Trophoblast cell (in vitro differentiated cells and primary cell): ENCODE results near the gene CGB7.
"Not testable (repeated sequence)": the region's sequence is repeated elsewhere in the genome, so short reads cannot be mapped to it uniquely, and the experiment has no call there.

Experiments
- DNase-seq, 2 donors: peaks; one replicate each; pipeline ENCODE4 v3.0.0-alpha.2; 2016
- H2AFZ ChIP-seq: 2 replicates; pipeline ENCODE4 v1.6.1; 2013; ENCODE audit warnings: low read length, moderate library complexity, mild to moderate bottlenecking; ENCODE audit not compliant: insufficient read depth, poor library complexity
- H2AK5ac ChIP-seq: 2 replicates; pipeline ENCODE4 v1.6.1; 2013; ENCODE audit warnings: mild to moderate bottlenecking, low read length
- H2BK120ac ChIP-seq: 2 replicates; pipeline ENCODE4 v1.6.1; 2013; ENCODE audit warnings: low read length, mild to moderate bottlenecking, moderate library complexity; ENCODE audit not compliant: insufficient read depth, poor library complexity
- H2BK12ac ChIP-seq: 2 replicates; pipeline ENCODE4 v1.6.1; 2013; ENCODE audit warnings: mild to moderate bottlenecking, low read length, moderate library complexity
- H2BK5ac ChIP-seq: 2 replicates; pipeline ENCODE4 v1.6.1; 2013; ENCODE audit warnings: low read length, low read depth, moderate library complexity, mild to moderate bottlenecking; ENCODE audit not compliant: poor library complexity
- H3K14ac ChIP-seq: 2 replicates; pipeline ENCODE4 v1.6.1; 2013; ENCODE audit warnings: mild to moderate bottlenecking, low read length
- H3K18ac ChIP-seq: 2 replicates; pipeline ENCODE4 v1.6.1; 2013; ENCODE audit warnings: mild to moderate bottlenecking, low read length
- H3K23ac ChIP-seq: 2 replicates; pipeline ENCODE4 v1.6.1; 2013; ENCODE audit warnings: low read length
- H3K27ac ChIP-seq: 2 replicates; pipeline ENCODE4 v1.5.1; 2013; ENCODE audit warnings: low read depth, mild to moderate bottlenecking, inconsistent platforms, low read length, moderate library complexity
- H3K27me3 ChIP-seq: 2 replicates; pipeline ENCODE4 v1.6.1; 2013; ENCODE audit warnings: inconsistent platforms, mild to moderate bottlenecking, low read length, moderate library complexity; ENCODE audit not compliant: insufficient read depth
- H3K36me3 ChIP-seq, 2 experiments: 1 replicate in 1 of 2; 2 replicates in 1 of 2; pipeline ENCODE4 v1.6.1; 2013; ENCODE audit warnings: low read length in 2 of 2, mild to moderate bottlenecking in 2 of 2, moderate library complexity in 1 of 2; ENCODE audit not compliant: insufficient read depth in 2 of 2, control insufficient read depth in 1 of 2
- H3K4ac ChIP-seq: 2 replicates; pipeline ENCODE4 v1.6.1; 2013; ENCODE audit warnings: low read depth, mild to moderate bottlenecking, low read length, moderate library complexity
- H3K4me1 ChIP-seq, 2 experiments: 1 replicate in 1 of 2; 2 replicates in 1 of 2; pipeline ENCODE4 v1.6.1; 2013; ENCODE audit warnings: low read length in 2 of 2, mild to moderate bottlenecking in 2 of 2, moderate library complexity in 1 of 2; ENCODE audit not compliant: insufficient read depth in 2 of 2, control insufficient read depth in 1 of 2
- H3K4me2 ChIP-seq: 2 replicates; pipeline ENCODE4 v1.6.1; 2013; ENCODE audit warnings: inconsistent platforms, mild to moderate bottlenecking, low read length, moderate library complexity
- H3K4me3 ChIP-seq: 2 replicates; pipeline ENCODE4 v1.5.1; 2013; ENCODE audit warnings: mild to moderate bottlenecking, low read depth, low read length, inconsistent platforms
- H3K79me1 ChIP-seq: one replicate; pipeline ENCODE4 v1.6.1; 2013; ENCODE audit warnings: low read length
- H3K79me2 ChIP-seq: 2 replicates; pipeline ENCODE4 v1.6.1; 2013; ENCODE audit warnings: low read length, mild to moderate bottlenecking; ENCODE audit not compliant: control insufficient read depth, insufficient read depth, poor library complexity
- H3K9ac ChIP-seq: 2 replicates; pipeline ENCODE4 v1.6.1; 2013; ENCODE audit warnings: mild to moderate bottlenecking, low read length
- H3K9me3 ChIP-seq: 2 replicates; pipeline ENCODE4 v1.6.1; 2013; ENCODE audit warnings: low read depth, mild to moderate bottlenecking, control low read depth, inconsistent platforms, low read length; ENCODE audit not compliant: insufficient read depth
- H4K12ac ChIP-seq: 2 replicates; pipeline ENCODE4 v1.6.1; 2013; ENCODE audit warnings: low read depth, mild to moderate bottlenecking, low read length, moderate library complexity
- H4K8ac ChIP-seq: 2 replicates; pipeline ENCODE4 v1.6.1; 2013; ENCODE audit warnings: low read depth, mild to moderate bottlenecking, low read length, moderate library complexity
- H4K91ac ChIP-seq: one replicate; pipeline ENCODE4 v1.6.1; 2013; ENCODE audit warnings: low read depth, mild to moderate bottlenecking, low read length, moderate library complexity
- WGBS: extraction: QIAGEN DNeasy Blood & Tissue Kit; methylation state at CpG from one replicate; pipeline ENCODE4 v1.1.7; 2013; ENCODE audit warnings: missing lambda C conversion rate; ENCODE audit not compliant: insufficient read length, insufficient coverage; ENCODE audit errors: extremely low coverage; 5-methylcytosine and 5-hydroxymethylcytosine counted together

CGB7 gene

GRCh38 chr19:49024233-49024632 lies 33.3 kb downstream of the CGB7 start, which contains the start of gene CGB3:
Gene CGB3 (minus strand): TSS chr19:49024333. CDS start chr19:49023971, 362 bp downstream.
- not testable (repeated sequence) for H2BK120ac ChIP-seq, H2AK5ac ChIP-seq, H3K4me2 ChIP-seq, H3K79me1 ChIP-seq, H3K27ac ChIP-seq, H3K18ac ChIP-seq, H3K23ac ChIP-seq, H3K36me3 ChIP-seq, H3K9me3 ChIP-seq, DNase-seq, H2BK12ac ChIP-seq, H3K4me1 ChIP-seq, H3K4ac ChIP-seq, H2AFZ ChIP-seq, H3K4me3 ChIP-seq, H4K8ac ChIP-seq, H3K79me2 ChIP-seq, H2BK5ac ChIP-seq, H3K14ac ChIP-seq, H4K12ac ChIP-seq, H3K27me3 ChIP-seq, H3K9ac ChIP-seq, H4K91ac ChIP-seq
- no CpG with 5 or more reads among the region's 15 CpGs for WGBS

DNA sequence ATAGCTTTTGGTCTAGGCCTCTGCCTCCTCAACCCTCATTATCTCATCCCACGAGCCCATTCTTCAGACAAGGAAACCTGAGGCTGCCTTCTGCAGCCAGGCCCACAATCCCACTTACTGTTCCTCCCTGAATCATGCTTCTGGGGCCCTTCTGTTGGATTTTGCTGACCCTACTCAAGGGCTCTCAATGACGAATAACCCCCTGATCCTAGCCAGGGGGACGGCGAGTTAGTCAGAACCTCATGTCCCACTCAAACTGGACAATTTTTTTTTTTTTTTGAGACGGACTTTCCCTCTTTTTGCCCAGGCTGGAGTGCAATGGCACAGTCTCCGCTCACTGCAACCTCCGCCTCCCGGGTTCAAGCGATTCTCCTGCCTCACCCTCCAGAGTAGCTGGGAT lies 35.4 kb downstream of the CGB7 start:
- peaks cover 5 to 11% of the 10 kb centered on the region in 2 experiments for H3K4me1 ChIP-seq
- no peak overlapping the region for H3K14ac ChIP-seq
- H2BK12ac ChIP-seq, result no peak overlapping the region
- H3K4ac ChIP-seq, result no peak overlapping the region
- H3K27me3 ChIP-seq, result peaks cover 7% of the 10 kb centered on the region
- H4K91ac ChIP-seq, result no peak overlapping the region
- no peak overlapping the region for H2AK5ac ChIP-seq
- no peak overlapping the region for H2AFZ ChIP-seq
- peaks cover 1% of the 10 kb centered on the region for H3K9me3 ChIP-seq
- no peak overlapping the region for H3K9ac ChIP-seq
- no peak overlapping the region for H4K12ac ChIP-seq
- H3K27ac ChIP-seq, result no peak overlapping the region
- H3K18ac ChIP-seq, result no peak overlapping the region
- no peak for DNase-seq
- no peaks in the 10 kb centered on the region for H3K79me2 ChIP-seq
- H2BK5ac ChIP-seq, result no peak overlapping the region
- no peak overlapping the region for H2BK120ac ChIP-seq
- H4K8ac ChIP-seq, result no peak overlapping the region
- H3K36me3 ChIP-seq, result no peaks in the 10 kb centered on the region
- no CpG with 5 or more reads among the region's 9 CpGs for WGBS
- no peak overlapping the region for H3K4me3 ChIP-seq
- no peak overlapping the region for H3K23ac ChIP-seq
- H3K79me1 ChIP-seq, result peaks cover 2% of the 10 kb centered on the region
- H3K4me2 ChIP-seq, result no peak overlapping the region

- no CpG with 5 or more reads among the region's 16 CpGs for WGBS
- no peak overlapping the region for H3K4me3 ChIP-seq
These were observed 36.3 kb downstream of the CGB7 start for GRCh38 chr19:49020931-49021895.

DNA sequence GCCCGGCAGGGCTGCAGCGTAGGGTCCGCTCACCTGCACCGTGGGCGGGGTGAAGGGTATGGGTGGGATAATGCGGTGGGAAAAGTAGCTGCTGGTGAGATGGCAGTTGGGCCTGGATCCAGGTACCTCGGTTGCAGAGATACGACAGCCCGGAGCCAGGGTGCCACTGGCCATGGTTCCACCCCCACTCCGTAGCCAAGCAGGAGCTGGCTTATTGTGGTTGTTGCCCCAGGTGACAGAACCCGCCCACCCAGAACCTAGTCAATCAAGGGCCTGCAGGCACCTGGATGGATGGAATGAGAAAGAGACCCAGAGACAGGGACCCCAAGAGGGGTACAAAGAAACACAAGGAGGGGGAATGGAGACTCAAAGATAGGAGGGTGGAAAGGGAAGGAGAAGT lies 37.2 kb downstream of the CGB7 start:
- Histone ChIP-seq H3K23ac (no peak overlapping the region), H3K27ac (no peak overlapping the region), H4K91ac (no peak overlapping the region), H4K12ac (no peak overlapping the region), H3K4me2 (no peak overlapping the region), H3K4ac (no peak overlapping the region), H3K4me1 (peaks cover 5 to 11% of the 10 kb centered on the region in 2 experiments), H3K79me2 (no peaks in the 10 kb centered on the region), H2BK5ac (no peak overlapping the region), H3K14ac (no peak overlapping the region), H2AFZ (no peak overlapping the region), H3K4me3 (no peak overlapping the region), H4K8ac (no peak overlapping the region), H2BK120ac (no peak overlapping the region), H3K9me3 (peaks cover 1% of the 10 kb centered on the region), H3K18ac (no peak overlapping the region), H3K36me3 (peaks cover 6 to 8% of the 10 kb centered on the region in 2 experiments), H2BK12ac (no peak overlapping the region), H3K27me3 (peaks cover 7% of the 10 kb centered on the region), H3K9ac (no peak overlapping the region), H3K79me1 (peaks cover 4% of the 10 kb centered on the region), H2AK5ac (no peak overlapping the region)
- no peak for DNase-seq
- WGBS, result no CpG with 5 or more reads among the region's 11 CpGs

More at GRCh38 chr19:49020931-49021895, 36.3 kb downstream of the CGB7 start:
- no peak for DNase-seq
- Histone ChIP-seq H3K4ac (no peak overlapping the region), H3K4me2 (no peak overlapping the region), H4K12ac (no peak overlapping the region), H3K4me1 (peaks cover 5 to 11% of the 10 kb centered on the region in 2 experiments), H2BK120ac (no peak overlapping the region), H3K9me3 (peaks cover 1% of the 10 kb centered on the region), H3K79me1 (peaks cover 4% of the 10 kb centered on the region), H3K36me3 (peaks cover 0 to 1% of the 10 kb centered on the region in 2 experiments), H3K79me2 (no peaks in the 10 kb centered on the region), H3K18ac (no peak overlapping the region), H2BK5ac (no peak overlapping the region), H2BK12ac (no peak overlapping the region), H3K27me3 (peaks cover 7% of the 10 kb centered on the region), H3K23ac (no peak overlapping the region), H3K27ac (no peak overlapping the region), H4K8ac (no peak overlapping the region), H4K91ac (no peak overlapping the region), H2AK5ac (no peak overlapping the region), H2AFZ (no peak overlapping the region), H3K9ac (no peak overlapping the region), H3K14ac (no peak overlapping the region)
